Heart left ventricle (tissue), 13 donors: ENCODE measurements around the gene FARP1.

ENCODE experiments used
- CTCF ChIP-seq, 12 donors: fragments of 200-600 bp; sonication (generic) in 4 of 12; IDR thresholded peaks; one replicate each; pipeline versions ENCODE4 v1.5.0 to v1.8.0; 2018 to 2022; ENCODE audit warnings: antibody characterized with exemption in 12 of 12, mild to moderate bottlenecking in 5 of 12
- POLR2A ChIP-seq, 2 donors: fragments of 450-650 bp; IDR thresholded peaks; one replicate each; pipeline ENCODE4 v1.6.1; 2017; ENCODE audit warnings: antibody characterized with exemption in 2 of 2, mild to moderate bottlenecking in 2 of 2, moderate library complexity in 2 of 2
- donor health status: ischemic (EF 13 %, LVEDD 7.1; RV severe dilation, severe dysfunction).
- donor health status: DM: no; HTN: yes; CAD: no.
- donor health status: DM: no; HTN: no; CAD: no.
- donor health status: ischemic (EF 25% LVEDD 6.9; RV normal size, moderate dysfunction).
- donor health status: ischemic (EF 25% LVEDD 5.7; RV mildly dilated, moderate dysfunction).
- donor health status: ischemic (EF 35%, LVEDD 5.7; RV mildly dilated, moderate dysfunction).
- donor health status: nonischemic (EF 11% LVEDD 7.7; RV severe dilation, severe dysfunction).
- donor health status: DM: yes; HTN: yes; CAD: no.
- donor health status: PGD.
- donor health status: ischemic (EF 29% LVEDD 5.4; RV normal size, mild dysfunction).
- donor health status: nonischemic (EF 23%, LVEDD 6.1; RV moderate dilation, normal function).

- TF ChIP-seq CTCF (IDR thresholded peaks at IDR 0.05) (no peak), POLR2A (IDR thresholded peaks at IDR 0.05) (no peak)
These were observed 182.8 kb downstream of the FARP1 start for GRCh38 chr13:98325724-98326123.
